Inflammatory macrophage treated with lipopolysaccharide for 4 hours (primary cell): ENCODE measurements around the gene SLC35E1.
"Not testable (repeated sequence)": the region's sequence is repeated elsewhere in the genome, so short reads cannot be mapped to it uniquely, and the experiment has no call there.

Source experiments
- DNase-seq: peaks from one replicate; pipeline ENCODE4 v3.0.0-alpha.2; 2020

The SLC35E1 gene

GRCh38 chr19:16581145-16581970, 9.1 kb upstream of the SLC35E1 start:
- DNase-seq, result no peak

GRCh38 chr19:16579381-16579780, 7.2 kb upstream of the SLC35E1 start:
- DNase-seq, result no peak

GRCh38 chr19:16577531-16577985, 5.3 kb upstream of the SLC35E1 start:
- DNase-seq, result no peak

GRCh38 chr19:16576690-16577530, 4.7 kb upstream of the SLC35E1 start:
- no peak for DNase-seq

- DNase-seq, result no peak
These were observed 3.9 kb upstream of the SLC35E1 start for GRCh38 chr19:16575861-16576689.

- no peak for DNase-seq
These were observed 3.1 kb upstream of the SLC35E1 start for GRCh38 chr19:16575282-16575681.

- DNase-seq, result no peak
These were observed 1.7 kb upstream of the SLC35E1 start for GRCh38 chr19:16573925-16574324.

GRCh38 chr19:16573296-16573695, 1.1 kb upstream of the SLC35E1 start:
- no peak for DNase-seq

- peak; percentile 24 for DNase-seq
These were observed 338 bp downstream of the SLC35E1 start for GRCh38 chr19:16571822-16572331.

GRCh38 chr19:16571283-16571682, 932 bp downstream of the SLC35E1 start:
- peak; percentile 56 for DNase-seq

GRCh38 chr19:16569609-16570320, 2.5 kb downstream of the SLC35E1 start:
- DNase-seq, result no peak

- no peak for DNase-seq
These were observed 5.5 kb downstream of the SLC35E1 start for GRCh38 chr19:16566702-16567101.

GRCh38 chr19:16566161-16566560, 6.1 kb downstream of the SLC35E1 start:
- DNase-seq, result no peak

- DNase-seq, result no peak
These were observed 7.4 kb downstream of the SLC35E1 start for GRCh38 chr19:16564842-16565241.

GRCh38 chr19:16562608-16563025, 9.6 kb downstream of the SLC35E1 start:
- no peak for DNase-seq

- no peak for DNase-seq
These were observed 10.8 kb downstream of the SLC35E1 start for GRCh38 chr19:16561382-16561781.

GRCh38 chr19:16559780-16560276, 12.4 kb downstream of the SLC35E1 start:
- DNase-seq, result no peak

- DNase-seq, result no peak
These were observed 17.4 kb downstream of the SLC35E1 start for GRCh38 chr19:16554776-16555175.

GRCh38 chr19:16551902-16552301, 20.3 kb downstream of the SLC35E1 start:
- not testable (repeated sequence) for DNase-seq

GRCh38 chr19:16548956-16549355, 23.3 kb downstream of the SLC35E1 start:
- DNase-seq, result no peak

GRCh38 chr19:16544473-16545231, 27.6 kb downstream of the SLC35E1 start:
- no peak for DNase-seq
